Activated T-cell treated with anti-CD3 and anti-CD28 coated beads for 1 hour (primary cell): ENCODE data around the gene RASSF4.
"Not testable (repeated sequence)": the region's sequence is repeated elsewhere in the genome, so short reads cannot be mapped to it uniquely, and the experiment has no call there.

Experiments
- DNase-seq: peaks from one replicate; pipeline ENCODE4 v3.0.0-alpha.2; 2020; ENCODE audit warnings: low read depth

The RASSF4 gene

DNA sequence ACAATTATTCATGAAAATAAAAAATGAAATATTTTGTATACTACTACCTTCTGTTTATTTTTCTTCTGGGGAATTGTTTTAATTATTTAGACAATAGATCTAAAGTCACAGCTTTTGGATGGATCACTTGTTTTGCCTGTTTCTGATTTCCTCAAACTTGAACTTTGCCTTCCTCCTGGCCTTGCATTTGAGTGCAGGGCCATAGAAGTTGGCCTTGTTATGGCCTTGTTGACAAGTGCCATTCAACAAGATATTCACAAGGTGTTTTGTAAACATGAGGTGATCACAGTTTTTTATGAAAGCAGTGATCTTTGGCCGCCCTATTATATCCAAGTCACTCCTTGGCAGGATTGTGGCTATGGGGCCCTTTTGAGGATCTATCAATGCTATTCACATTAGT is 45.7 kb downstream of the RASSF4 start:
- DNase-seq, result no peak

DNA sequence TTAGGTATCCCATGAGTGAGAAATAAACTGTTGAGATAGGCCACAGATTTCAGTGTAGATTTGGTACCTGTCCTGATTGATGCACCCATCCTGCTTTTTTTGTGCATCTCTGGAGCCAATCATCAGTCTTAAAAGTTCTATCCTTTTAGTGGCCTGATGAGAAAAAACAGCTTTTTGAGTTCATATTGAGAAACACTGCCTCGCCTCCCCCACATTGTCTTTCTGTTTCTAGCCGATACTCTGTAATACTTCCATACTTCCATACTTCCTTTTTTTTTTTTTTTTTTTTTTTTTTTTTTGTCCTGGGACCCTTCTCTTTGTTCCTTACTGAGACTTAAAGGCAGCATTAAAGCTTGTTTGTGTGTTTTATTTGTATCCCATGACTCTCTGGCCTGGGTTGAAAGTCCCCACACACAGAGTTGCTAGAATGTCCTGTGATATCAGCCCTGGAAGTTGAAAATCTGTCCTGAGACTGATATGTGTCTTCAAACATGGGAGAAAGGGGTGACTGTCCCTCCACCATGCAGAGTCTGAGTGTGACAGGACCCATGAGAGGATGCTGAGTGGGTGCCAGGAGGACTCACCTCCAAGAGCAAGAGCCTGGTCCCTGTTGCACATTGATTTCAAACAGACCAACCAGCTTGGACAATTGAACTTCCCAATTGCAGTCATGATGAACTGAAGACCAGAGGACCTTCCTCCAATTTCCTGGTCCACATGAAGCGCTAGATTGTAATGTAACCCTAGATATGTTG is 46.9 kb downstream of the RASSF4 start:
- no peak for DNase-seq

DNA sequence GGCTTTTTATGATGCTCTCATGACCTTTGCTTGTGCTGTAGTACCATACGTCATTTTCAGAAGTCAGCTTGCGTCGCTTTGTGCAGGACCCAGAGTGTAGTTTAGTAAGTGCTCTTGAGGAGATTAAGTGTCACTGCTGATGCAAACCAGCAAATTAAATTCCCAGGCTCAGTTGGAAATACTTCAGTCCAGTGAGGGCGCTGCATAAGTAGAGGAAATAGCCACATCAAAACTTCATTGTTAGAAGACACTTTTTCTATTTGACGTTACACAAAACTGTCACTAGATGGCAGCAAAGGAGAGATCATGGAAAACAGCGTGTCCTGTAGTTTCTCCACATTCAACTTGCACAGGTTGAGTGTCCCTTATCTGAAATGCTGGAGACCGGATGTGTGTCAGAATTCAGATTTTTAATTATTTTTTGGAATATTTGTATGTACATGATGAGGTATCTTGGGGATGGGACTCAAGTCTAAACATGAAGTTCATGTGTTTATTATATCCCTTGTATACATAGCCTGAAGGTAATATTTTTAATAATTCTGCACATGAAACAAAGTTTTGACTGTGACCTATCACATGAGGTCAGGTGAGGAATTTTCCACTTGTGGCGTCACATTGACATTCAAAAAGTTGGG is 49.0 kb downstream of the RASSF4 start:
- no peak for DNase-seq

DNA sequence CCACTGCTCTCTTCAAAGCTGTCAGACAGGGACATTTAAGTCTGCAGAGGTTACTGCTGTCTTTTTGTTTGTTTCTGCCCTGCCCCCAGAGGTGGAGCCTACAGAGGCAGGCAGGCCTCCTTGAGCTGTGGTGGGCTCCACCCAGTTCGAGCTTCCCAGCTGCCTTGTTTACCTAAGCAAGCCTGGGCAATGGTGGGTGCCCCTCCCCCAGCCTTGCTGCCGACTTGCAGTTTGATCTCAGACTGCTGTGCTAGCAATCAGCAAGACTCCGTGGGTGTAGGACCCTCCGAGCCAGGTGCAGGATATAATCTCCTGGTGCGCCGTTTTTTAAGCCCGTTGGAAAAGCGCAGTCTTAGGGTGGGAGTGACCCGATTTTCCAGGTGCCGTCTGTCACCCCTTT is 55.0 kb downstream of the RASSF4 start:
- DNase-seq, result not testable (repeated sequence)

DNA sequence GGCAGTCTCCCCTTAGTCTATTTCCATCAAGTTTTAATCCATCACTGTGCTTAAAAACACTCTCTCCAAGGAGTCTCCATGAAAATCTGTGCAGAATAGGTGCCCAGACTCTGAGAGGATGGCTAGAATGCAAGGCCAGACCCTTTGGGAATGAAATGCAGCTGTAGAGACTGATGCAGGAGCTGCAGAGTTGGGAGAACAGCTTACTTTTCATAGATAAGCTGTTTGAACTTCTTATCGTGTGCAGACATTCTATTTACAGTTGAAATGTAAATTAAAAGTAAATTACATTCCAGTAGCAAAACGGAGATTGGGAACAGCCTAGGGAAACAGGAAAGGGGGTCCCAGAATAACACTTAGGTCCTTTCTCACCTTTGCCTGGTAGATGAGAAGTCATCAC is 56.0 kb downstream of the RASSF4 start:
- no peak for DNase-seq

DNA sequence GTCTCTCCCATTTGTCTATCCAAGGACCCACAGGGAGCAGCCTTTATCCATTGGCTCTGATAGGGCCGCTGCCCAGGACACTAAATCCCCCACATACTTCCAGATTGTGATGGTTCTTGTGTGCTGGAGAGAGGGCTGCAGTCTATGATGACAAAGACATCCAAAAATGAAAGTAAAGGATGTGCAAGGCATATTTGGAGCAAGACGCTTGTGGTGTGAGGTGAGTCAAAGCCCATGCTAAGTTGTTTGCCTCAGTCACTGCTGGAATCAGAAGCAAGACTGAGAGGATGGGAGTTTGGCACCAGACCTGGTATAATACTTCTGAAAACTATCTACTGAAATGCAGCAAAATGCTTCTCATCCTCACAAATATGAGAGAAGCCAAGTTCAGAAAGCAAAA is 63.8 kb downstream of the RASSF4 start:
- no peak for DNase-seq

DNA sequence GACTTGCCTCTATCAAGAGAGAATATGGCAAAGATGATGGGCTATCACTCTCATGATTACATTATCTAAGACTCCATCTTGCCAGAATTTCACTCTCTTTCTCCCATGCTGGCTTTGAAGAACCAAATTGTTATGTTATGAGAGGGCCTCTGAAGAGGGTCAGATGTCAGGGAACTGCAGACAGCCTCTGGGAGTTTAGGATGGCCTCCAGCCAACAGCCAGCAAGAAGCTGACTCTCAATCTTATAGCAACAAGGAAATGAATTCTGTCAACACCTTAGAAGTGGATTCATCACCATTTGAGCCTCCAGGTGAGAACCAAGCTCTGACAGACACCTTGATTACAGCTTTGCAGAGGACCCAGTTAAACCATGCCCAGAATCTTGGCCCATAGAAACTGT is 74.7 kb downstream of the RASSF4 start:
- no peak for DNase-seq

DNA sequence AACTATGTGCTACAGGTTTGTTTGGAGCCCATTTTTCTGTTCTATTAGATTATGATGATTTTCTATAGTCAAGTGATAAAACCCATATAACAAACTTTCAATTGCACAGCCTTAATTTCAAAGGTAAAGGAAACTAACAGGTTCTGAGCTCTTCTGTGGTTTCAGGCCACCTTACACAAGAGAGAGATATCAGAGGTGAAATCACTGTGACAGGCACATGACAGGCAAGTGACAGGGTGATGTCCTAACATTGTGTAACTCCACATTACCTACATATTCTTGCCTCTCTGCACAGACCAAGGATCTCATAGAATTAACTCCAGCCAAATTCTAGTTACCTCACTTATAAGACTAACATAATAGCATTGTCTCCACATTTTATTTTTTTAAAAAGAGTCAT is 76.1 kb downstream of the RASSF4 start:
- no peak for DNase-seq

DNA sequence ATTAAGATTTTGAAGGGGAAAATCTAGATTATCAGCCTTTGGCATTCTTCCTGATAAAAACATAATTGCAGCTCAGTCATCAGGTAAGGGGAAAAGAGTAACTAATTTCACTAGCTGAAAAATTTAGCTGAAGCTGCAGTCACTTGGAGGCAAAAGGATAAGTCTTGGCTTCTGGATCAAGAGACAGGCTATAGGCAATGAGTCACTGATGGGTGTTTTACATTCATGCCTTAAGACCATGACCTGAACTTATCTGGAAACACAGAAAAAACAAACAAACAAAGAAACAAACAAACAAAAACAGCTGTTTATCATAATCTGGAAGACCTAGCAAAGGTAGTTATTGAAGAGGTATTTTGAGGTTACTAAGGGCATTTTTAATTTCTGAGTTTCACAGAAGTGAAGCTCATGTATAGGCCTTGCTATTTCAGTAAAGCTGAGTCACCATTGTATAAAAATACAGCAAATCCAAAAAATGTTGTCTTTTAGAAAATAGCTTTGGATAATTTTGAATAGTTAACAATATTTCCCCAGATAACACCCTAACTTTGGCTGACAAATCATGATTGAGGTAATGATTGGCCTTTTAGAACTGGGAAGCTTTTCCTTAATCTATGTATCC is 81.4 kb downstream of the RASSF4 start:
- no peak for DNase-seq

DNA sequence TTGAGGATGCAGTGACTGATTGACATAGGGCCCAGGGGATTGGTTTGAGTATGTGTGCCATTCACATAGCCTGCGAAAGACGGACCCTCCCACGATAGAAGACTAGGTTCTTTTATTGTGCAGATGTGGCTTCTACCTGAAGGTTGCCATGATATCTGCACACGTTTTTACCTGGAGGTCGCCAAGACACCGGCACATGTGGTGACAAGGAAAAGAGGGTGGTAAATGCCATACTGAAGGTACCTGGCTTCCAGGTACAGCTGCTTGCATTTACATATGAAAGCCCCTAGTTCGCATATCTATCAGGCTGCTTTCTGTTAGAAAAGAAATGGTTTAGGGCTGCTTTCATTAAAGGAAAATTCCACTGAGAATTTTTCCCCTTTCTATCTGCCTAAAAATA is 84.7 kb downstream of the RASSF4 start:
- DNase-seq, result no peak
